Measurements from ENCODE around the gene SEMA5A.

The SEMA5A gene

GRCh38 chr5:9558319-9558965 lies 12.6 kb upstream of the SEMA5A start:
- TF ChIP-seq ZNF274 (IDR thresholded peaks at IDR 0.05; ENCODE audit: low read depth, low read length) = no peak
- TF ChIP-seq YY1 (IDR thresholded peaks at IDR 0.05; ENCODE audit: insufficient read depth, insufficient read length) = no peak
- no peak for TF ChIP-seq SUZ12 (IDR thresholded peaks at IDR 0.05; ENCODE audit: extremely low read depth, insufficient read depth, insufficient read length)
- H3K36me3 ChIP-seq (ENCODE audit: insufficient read depth, insufficient read length, low read length) = no peaks in the 10 kb centered on the region
- no peak overlapping the region for H3K4me3 ChIP-seq (ENCODE audit: insufficient read length, low read depth)
- no peak for DNase-seq (ENCODE audit: low read depth, low spot score)
- H3K4me1 ChIP-seq (ENCODE audit: insufficient read depth, insufficient read length) = no peaks in the 10 kb centered on the region
- H3K27me3 ChIP-seq (ENCODE audit: insufficient read depth, insufficient read length) = no peaks in the 10 kb centered on the region
- no peaks in the 10 kb centered on the region for H3K9me3 ChIP-seq (ENCODE audit: insufficient read depth, low read length)
- H3K9ac ChIP-seq (ENCODE audit: insufficient read length, low read depth) = no peak overlapping the region

GRCh38 chr5:9557696-9558095 lies 11.8 kb upstream of the SEMA5A start:
- TF ChIP-seq SUZ12 (IDR thresholded peaks at IDR 0.05; ENCODE audit: extremely low read depth, insufficient read depth, insufficient read length) (no peak), YY1 (IDR thresholded peaks at IDR 0.05; ENCODE audit: insufficient read depth, insufficient read length) (no peak), ZNF274 (IDR thresholded peaks at IDR 0.05; ENCODE audit: low read depth, low read length) (no peak)
- Histone ChIP-seq H3K4me1 (ENCODE audit: insufficient read depth, insufficient read length) (no peaks in the 10 kb centered on the region), H3K9me3 (ENCODE audit: insufficient read depth, low read length) (no peaks in the 10 kb centered on the region), H3K4me3 (ENCODE audit: insufficient read length, low read depth) (no peak overlapping the region), H3K27me3 (ENCODE audit: insufficient read depth, insufficient read length) (no peaks in the 10 kb centered on the region), H3K36me3 (ENCODE audit: insufficient read depth, insufficient read length, low read length) (peaks cover under 1% of the 10 kb centered on the region), H3K9ac (ENCODE audit: insufficient read length, low read depth) (no peak overlapping the region)
- DNase-seq (ENCODE audit: low read depth, low spot score) = no peak

GRCh38 chr5:9555961-9556360 lies 10.1 kb upstream of the SEMA5A start:
- Histone ChIP-seq H3K36me3 (ENCODE audit: insufficient read depth, insufficient read length, low read length) (peaks cover 16% of the 10 kb centered on the region), H3K9ac (ENCODE audit: insufficient read length, low read depth) (no peak overlapping the region), H3K4me1 (ENCODE audit: insufficient read depth, insufficient read length) (no peaks in the 10 kb centered on the region), H3K4me3 (ENCODE audit: insufficient read length, low read depth) (no peak overlapping the region), H3K9me3 (ENCODE audit: insufficient read depth, low read length) (no peaks in the 10 kb centered on the region), H3K27me3 (ENCODE audit: insufficient read depth, insufficient read length) (no peaks in the 10 kb centered on the region)
- no peak for TF ChIP-seq ZNF274 (IDR thresholded peaks at IDR 0.05; ENCODE audit: low read depth, low read length)
- no peak for TF ChIP-seq YY1 (IDR thresholded peaks at IDR 0.05; ENCODE audit: insufficient read depth, insufficient read length)
- TF ChIP-seq SUZ12 (IDR thresholded peaks at IDR 0.05; ENCODE audit: extremely low read depth, insufficient read depth, insufficient read length) = no peak
- DNase-seq (ENCODE audit: low read depth, low spot score) = no peak

- H3K4me1 ChIP-seq (ENCODE audit: insufficient read depth, insufficient read length) = no peaks in the 10 kb centered on the region
- no peak overlapping the region for H3K4me3 ChIP-seq (ENCODE audit: insufficient read length, low read depth)
- H3K9ac ChIP-seq (ENCODE audit: insufficient read length, low read depth) = no peak overlapping the region
- TF ChIP-seq ZNF274 (IDR thresholded peaks at IDR 0.05; ENCODE audit: low read depth, low read length) = no peak
- TF ChIP-seq SUZ12 (IDR thresholded peaks at IDR 0.05; ENCODE audit: extremely low read depth, insufficient read depth, insufficient read length) = no peak
- TF ChIP-seq YY1 (IDR thresholded peaks at IDR 0.05; ENCODE audit: insufficient read depth, insufficient read length) = no peak
- DNase-seq (ENCODE audit: low read depth, low spot score) = no peak
- no peaks in the 10 kb centered on the region for H3K27me3 ChIP-seq (ENCODE audit: insufficient read depth, insufficient read length)
- no peaks in the 10 kb centered on the region for H3K9me3 ChIP-seq (ENCODE audit: insufficient read depth, low read length)
- peaks cover 29% of the 10 kb centered on the region for H3K36me3 ChIP-seq (ENCODE audit: insufficient read depth, insufficient read length, low read length)
Observed at GRCh38 chr5:9554122-9554521, 8.2 kb upstream of the SEMA5A start.

GRCh38 chr5:9553561-9553960 lies 7.7 kb upstream of the SEMA5A start:
- peaks cover 35% of the 10 kb centered on the region for H3K36me3 ChIP-seq (ENCODE audit: insufficient read depth, insufficient read length, low read length)
- TF ChIP-seq ZNF274 (IDR thresholded peaks at IDR 0.05; ENCODE audit: low read depth, low read length) (no peak), SUZ12 (IDR thresholded peaks at IDR 0.05; ENCODE audit: extremely low read depth, insufficient read depth, insufficient read length) (no peak), YY1 (IDR thresholded peaks at IDR 0.05; ENCODE audit: insufficient read depth, insufficient read length) (no peak)
- no peak for DNase-seq (ENCODE audit: low read depth, low spot score)
- H3K9me3 ChIP-seq (ENCODE audit: insufficient read depth, low read length) = no peaks in the 10 kb centered on the region
- no peaks in the 10 kb centered on the region for H3K4me1 ChIP-seq (ENCODE audit: insufficient read depth, insufficient read length)
- no peaks in the 10 kb centered on the region for H3K27me3 ChIP-seq (ENCODE audit: insufficient read depth, insufficient read length)
- no peak overlapping the region for H3K4me3 ChIP-seq (ENCODE audit: insufficient read length, low read depth)
- no peak overlapping the region for H3K9ac ChIP-seq (ENCODE audit: insufficient read length, low read depth)

GRCh38 chr5:9551567-9552537 lies 6.0 kb upstream of the SEMA5A start:
- Histone ChIP-seq H3K4me1 (ENCODE audit: insufficient read depth, insufficient read length) (no peaks in the 10 kb centered on the region), H3K4me3 (ENCODE audit: insufficient read length, low read depth) (no peak overlapping the region), H3K9ac (ENCODE audit: insufficient read length, low read depth) (no peak overlapping the region), H3K9me3 (ENCODE audit: insufficient read depth, low read length) (no peaks in the 10 kb centered on the region), H3K36me3 (ENCODE audit: insufficient read depth, insufficient read length, low read length) (peaks cover 35% of the 10 kb centered on the region), H3K27me3 (ENCODE audit: insufficient read depth, insufficient read length) (no peaks in the 10 kb centered on the region)
- TF ChIP-seq ZNF274 (IDR thresholded peaks at IDR 0.05; ENCODE audit: low read depth, low read length) (no peak), YY1 (IDR thresholded peaks at IDR 0.05; ENCODE audit: insufficient read depth, insufficient read length) (no peak), SUZ12 (IDR thresholded peaks at IDR 0.05; ENCODE audit: extremely low read depth, insufficient read depth, insufficient read length) (no peak)
- DNase-seq (ENCODE audit: low read depth, low spot score) = no peak

GRCh38 chr5:9549941-9550340 lies 4.1 kb upstream of the SEMA5A start:
- H3K4me1 ChIP-seq (ENCODE audit: insufficient read depth, insufficient read length) = no peaks in the 10 kb centered on the region
- DNase-seq (ENCODE audit: low read depth, low spot score) = no peak
- no peak overlapping the region for H3K4me3 ChIP-seq (ENCODE audit: insufficient read length, low read depth)
- no peaks in the 10 kb centered on the region for H3K9me3 ChIP-seq (ENCODE audit: insufficient read depth, low read length)
- peaks cover 35% of the 10 kb centered on the region for H3K36me3 ChIP-seq (ENCODE audit: insufficient read depth, insufficient read length, low read length)
- peaks cover 4% of the 10 kb centered on the region for H3K27me3 ChIP-seq (ENCODE audit: insufficient read depth, insufficient read length)
- H3K9ac ChIP-seq (ENCODE audit: insufficient read length, low read depth) = no peak overlapping the region
- TF ChIP-seq SUZ12 (IDR thresholded peaks at IDR 0.05; ENCODE audit: extremely low read depth, insufficient read depth, insufficient read length) (no peak), YY1 (IDR thresholded peaks at IDR 0.05; ENCODE audit: insufficient read depth, insufficient read length) (no peak), ZNF274 (IDR thresholded peaks at IDR 0.05; ENCODE audit: low read depth, low read length) (no peak)

Measured in NT2/D1 (cell line).